ENCODE data around the gene SCAND1. TPM values are rescaled to one million over a fixed set of nuclear protein-coding genes. Genes with fewer than 3 reads are reported as not detected.
"Not testable (repeated sequence)": the region's sequence is repeated elsewhere in the genome, so short reads cannot be mapped to it uniquely, and the experiment has no call there.

The SCAND1 gene
- total RNA-seq (2014; rRNA removed; shearing (Covaris generic)), result 123 and 140 TPM in 2 replicates

- DNase-seq (ENCODE audit: low spot score), result peak; percentile 97
These were observed at the start of gene SCAND1 for GRCh38 chr20:35954200-35954906. SCAND1 (minus strand) TSS chr20:35954502; CDS start chr20:35954284, 218 bp downstream.

- DNase-seq (ENCODE audit: low spot score), result no peak
These were observed 49.7 kb upstream of the SCAND1 start for GRCh38 chr20:36004045-36004444.

GRCh38 chr20:36002855-36003254 lies 48.6 kb upstream of the SCAND1 start:
- no peak for DNase-seq (ENCODE audit: low spot score)

DNA sequence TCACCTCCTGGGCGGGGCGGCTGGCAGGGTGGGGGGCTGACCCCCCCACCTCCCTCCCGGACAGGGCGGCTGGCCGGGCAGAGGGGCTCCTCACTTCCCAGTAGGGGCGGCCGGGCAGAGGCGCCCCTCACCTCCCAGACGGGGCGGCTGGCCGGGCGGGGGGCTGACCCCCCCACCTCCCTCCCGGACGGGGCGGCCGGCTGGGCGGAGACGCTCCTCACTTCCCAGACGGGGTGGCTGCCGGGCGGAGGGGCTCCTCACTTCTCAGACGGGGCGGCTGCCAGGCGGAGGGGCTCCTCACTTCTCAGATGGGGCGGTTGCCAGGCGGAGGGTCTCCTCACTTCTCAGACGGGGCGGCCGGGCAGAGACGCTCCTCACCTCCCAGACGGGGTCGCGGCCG lies 47.0 kb upstream of the SCAND1 start:
- DNase-seq (ENCODE audit: low spot score), result not testable (repeated sequence)

DNA sequence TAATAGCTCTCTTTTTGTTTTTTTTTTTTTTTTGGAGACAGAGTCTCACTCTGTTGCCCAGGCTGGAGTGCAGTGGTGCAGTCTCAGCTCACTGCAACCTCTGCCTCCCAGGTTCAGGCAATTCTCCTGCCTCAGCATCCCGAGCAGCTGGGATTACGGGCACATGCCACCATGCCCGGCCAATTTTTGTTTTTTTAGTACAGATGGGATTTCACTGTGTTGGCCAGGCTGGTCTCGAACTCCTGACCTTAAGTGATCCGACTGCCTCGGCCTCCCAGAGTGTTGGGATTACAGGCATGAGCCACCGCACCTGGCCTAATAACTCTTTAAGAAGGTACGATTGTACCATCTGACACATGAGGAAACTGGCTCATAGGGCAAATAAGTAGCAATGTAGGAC lies 42.2 kb upstream of the SCAND1 start:
- not testable (repeated sequence) for DNase-seq (ENCODE audit: low spot score)

GRCh38 chr20:35994994-35995453 lies 40.7 kb upstream of the SCAND1 start:
- peak; percentile 85 for DNase-seq (ENCODE audit: low spot score)

DNA sequence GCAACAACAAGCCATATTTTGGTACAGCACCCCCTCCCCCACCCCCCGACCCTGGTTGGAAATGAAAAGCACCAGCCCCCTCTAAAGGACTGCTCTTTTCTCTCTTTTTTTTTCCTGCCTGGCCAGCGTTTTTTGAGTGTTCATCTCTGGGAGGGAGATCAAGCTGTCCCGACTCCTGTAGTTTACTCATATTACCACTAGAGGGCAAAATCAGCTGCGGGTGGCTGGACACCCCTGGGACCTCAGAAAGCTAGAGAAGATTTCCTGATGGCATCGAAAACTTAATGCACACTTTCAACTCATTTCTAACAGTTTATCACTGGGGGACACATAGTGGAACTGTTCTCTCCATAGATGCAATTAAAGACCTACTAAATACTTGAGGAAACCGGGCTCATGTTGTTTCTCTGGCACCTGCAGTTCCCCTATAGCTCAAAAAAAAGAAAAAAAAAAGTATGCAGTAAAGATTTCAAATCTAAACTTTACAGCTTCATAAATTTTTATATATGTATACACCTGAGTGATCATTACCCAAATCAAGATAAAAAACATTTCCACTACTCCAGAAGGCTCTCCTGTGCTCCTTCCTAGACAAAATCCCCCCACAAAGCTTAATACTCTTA lies 38.5 kb upstream of the SCAND1 start:
- peak; percentile 72 for DNase-seq (ENCODE audit: low spot score)

DNA sequence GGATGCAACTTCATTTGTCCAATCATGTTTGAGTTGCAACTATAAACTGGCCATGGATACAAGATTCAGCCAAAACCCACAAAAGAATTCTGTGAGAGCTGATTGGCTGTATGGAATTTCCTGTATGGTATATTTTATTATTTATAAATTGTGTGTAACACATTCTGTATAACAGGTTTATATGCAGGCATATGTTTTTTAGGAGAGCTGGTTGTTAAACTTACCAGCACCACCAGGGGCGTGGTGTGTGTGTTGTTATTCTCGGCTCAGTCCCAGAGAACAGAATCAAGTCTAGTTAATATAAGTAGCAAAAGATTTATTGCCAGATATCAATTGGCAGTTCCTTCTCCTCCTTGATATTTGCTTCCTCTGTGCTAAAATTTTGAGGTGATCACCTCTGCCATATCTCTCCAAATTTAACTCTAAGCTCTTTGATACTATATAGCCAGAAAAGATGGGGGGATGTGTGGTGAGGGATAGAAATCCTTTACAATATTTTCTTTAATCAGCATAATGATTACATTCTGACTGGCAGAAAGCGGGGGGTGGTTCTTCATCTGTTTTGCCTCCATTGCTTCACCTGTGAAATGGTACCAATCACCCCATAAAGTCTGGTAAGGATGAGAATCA lies 37.0 kb upstream of the SCAND1 start:
- no peak for DNase-seq (ENCODE audit: low spot score)

DNA sequence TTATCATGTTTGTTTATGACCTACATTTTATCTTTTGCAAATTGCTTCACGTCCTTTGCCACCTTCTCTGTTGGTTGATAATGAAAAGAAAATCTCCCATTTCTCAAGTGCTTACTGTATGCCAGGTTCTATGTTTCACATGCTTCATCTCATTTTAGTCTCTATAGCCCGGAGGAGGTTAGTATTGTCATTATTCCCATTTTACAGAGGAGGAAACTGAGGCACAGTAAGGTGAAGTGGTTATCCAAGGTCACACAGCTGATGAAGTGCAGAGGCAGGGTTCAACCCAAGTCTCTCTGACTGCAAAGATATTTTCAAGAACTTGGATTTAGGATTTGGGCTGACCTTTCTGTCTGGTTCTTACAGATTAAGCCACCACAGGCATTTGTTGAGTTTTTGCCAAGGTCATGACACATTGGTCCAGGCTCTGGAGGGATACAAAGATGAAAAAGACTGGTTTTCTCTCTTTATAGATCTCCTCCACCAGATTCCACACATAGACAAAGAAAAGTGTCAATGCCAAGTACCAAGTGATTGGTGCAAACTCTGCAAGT lies 34.7 kb upstream of the SCAND1 start:
- no peak for DNase-seq (ENCODE audit: low spot score)

- no peak for DNase-seq (ENCODE audit: low spot score)
These were observed 31.5 kb upstream of the SCAND1 start for GRCh38 chr20:35985806-35986205.

DNA sequence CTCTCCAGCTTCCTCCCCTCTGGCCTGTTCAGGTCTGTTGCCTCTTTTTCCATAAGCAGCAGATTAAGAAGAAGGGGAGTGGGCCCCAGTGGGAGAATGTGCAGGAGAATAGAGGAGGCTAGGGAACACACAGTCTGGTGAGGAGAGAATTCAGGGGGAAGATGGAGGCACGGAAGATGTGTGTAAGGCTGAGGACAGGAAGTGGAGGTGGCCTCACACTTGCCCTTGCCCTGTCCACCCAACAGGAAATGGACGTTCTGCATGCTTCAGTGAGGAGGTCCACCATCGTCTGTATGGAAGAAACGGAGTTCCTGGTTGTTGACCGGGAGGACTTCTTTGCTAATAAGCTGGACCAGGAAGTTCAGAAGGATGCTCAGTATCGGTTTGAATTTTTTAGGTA lies 30.1 kb upstream of the SCAND1 start:
- no peak for DNase-seq (ENCODE audit: low spot score)

DNA sequence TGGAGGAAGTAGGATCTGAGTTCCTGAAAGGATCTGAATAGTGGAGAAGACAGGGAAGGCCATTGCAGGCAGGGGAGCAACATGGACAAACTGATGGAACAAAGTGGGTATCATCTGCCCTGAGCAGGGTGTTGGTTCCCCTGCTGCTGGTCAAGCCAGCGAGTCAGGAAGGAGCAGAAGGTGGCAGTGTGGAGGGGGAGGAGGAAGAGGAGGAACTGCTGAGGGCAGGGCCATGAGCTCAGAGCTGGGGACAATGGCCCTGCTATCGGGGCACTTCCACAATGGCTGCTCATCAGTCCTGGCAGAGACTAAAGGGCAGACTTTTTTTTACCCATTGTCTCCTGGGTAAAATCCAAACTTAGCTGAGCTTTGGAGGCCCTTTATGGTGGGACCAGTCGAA lies 27.7 kb upstream of the SCAND1 start:
- no peak for DNase-seq (ENCODE audit: low spot score)

- no peak for DNase-seq (ENCODE audit: low spot score)
These were observed 25.2 kb upstream of the SCAND1 start for GRCh38 chr20:35979544-35979943.

DNA sequence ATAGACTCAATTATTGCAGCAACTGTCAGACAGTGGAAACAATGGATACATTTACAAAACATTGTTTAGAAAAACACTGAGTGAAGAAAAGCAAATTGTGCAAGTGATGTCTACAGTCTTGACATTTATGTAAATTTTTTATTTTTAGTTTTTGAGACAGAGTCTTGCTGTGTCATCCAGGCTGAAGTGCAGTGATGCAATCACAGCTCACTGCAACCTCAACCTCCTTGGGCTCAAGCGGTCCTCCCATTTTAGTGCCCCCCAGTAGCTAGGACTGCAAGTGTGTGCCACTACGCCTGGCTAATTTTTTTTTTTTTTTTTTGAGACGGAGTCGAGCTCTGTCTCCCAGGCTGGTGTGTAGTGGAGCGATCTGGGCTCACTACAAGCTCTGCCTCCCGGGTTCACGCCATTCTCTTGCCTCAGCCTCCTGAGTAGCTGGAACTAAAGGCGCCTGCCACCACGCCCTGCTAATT lies 23.8 kb upstream of the SCAND1 start:
- no peak for DNase-seq (ENCODE audit: low spot score)

GRCh38 chr20:35975576-35976373 lies 21.5 kb upstream of the SCAND1 start:
- DNase-seq (ENCODE audit: low spot score), result no peak

- no peak for DNase-seq (ENCODE audit: low spot score)
These were observed 20.0 kb upstream of the SCAND1 start for GRCh38 chr20:35974256-35974655.

GRCh38 chr20:35972462-35972861 lies 18.2 kb upstream of the SCAND1 start:
- no peak for DNase-seq (ENCODE audit: low spot score)

- DNase-seq (ENCODE audit: low spot score), result no peak
These were observed 17.7 kb upstream of the SCAND1 start for GRCh38 chr20:35971981-35972380.

- no peak for DNase-seq (ENCODE audit: low spot score)
These were observed 14.6 kb upstream of the SCAND1 start for GRCh38 chr20:35968930-35969329.

GRCh38 chr20:35967979-35968640 lies 13.8 kb upstream of the SCAND1 start, which contains the start of gene CNBD2:
CNBD2 (plus strand) TSS chr20:35968590; CDS start chr20:35968763, 173 bp downstream.
- DNase-seq (ENCODE audit: low spot score), result no peak

DNA sequence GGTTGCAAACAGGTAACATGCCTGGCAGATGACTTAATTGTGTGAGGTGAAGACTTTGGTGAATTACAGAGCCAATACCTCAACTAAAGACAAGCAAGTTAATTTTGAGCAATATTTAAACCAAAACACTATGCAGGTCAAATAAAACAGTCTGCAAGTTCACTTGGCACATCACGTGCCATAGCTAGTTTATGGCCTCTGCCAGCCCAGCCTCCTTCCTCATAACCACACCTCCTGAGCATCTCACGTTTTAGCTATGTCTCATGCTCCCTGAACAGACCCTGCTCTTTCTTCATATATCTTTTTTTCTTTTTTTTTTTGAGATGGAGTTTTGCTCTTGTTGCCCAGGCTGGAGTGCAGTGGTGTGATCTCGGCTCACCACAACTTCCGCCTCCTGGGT lies 9.6 kb upstream of the SCAND1 start:
- DNase-seq (ENCODE audit: low spot score), result no peak

Data from A172 (cell line).